Astrocyte of the hippocampus (primary cell): ENCODE data around the gene INPP4B.
"Not testable (repeated sequence)": the region's sequence is repeated elsewhere in the genome, so short reads cannot be mapped to it uniquely, and the experiment has no call there.

Experiments
- DNase-seq: peaks from one replicate; pipeline ENCODE4 v3.0.0; 2011; ENCODE audit warnings: low read depth, low spot score

The INPP4B gene

GRCh38 chr4:142687547-142688275 lies 158.4 kb downstream of the INPP4B start:
- DNase-seq: no peak

- DNase-seq: no peak
Observed at GRCh38 chr4:142686081-142686480, 160.0 kb downstream of the INPP4B start.

- peak; percentile 16 for DNase-seq
Observed at GRCh38 chr4:142683997-142684396, 162.1 kb downstream of the INPP4B start.

GRCh38 chr4:142683503-142683902 lies 162.6 kb downstream of the INPP4B start:
- DNase-seq: no peak

GRCh38 chr4:142671516-142671915 lies 174.6 kb downstream of the INPP4B start:
- DNase-seq: no peak

GRCh38 chr4:142663828-142664227 lies 182.3 kb downstream of the INPP4B start:
- DNase-seq: peak; percentile 11

- no peak for DNase-seq
Observed at GRCh38 chr4:142660728-142661127, 185.4 kb downstream of the INPP4B start.

- DNase-seq: peak; percentile 44
Observed at GRCh38 chr4:142656178-142656577, 189.9 kb downstream of the INPP4B start.

GRCh38 chr4:142648378-142648777 lies 197.7 kb downstream of the INPP4B start:
- DNase-seq: no peak

GRCh38 chr4:142645475-142646108 lies 200.5 kb downstream of the INPP4B start:
- DNase-seq: peak; percentile 3

GRCh38 chr4:142644628-142645027 lies 201.5 kb downstream of the INPP4B start:
- DNase-seq: not testable (repeated sequence)

- no peak for DNase-seq
Observed at GRCh38 chr4:142637614-142638013, 208.5 kb downstream of the INPP4B start.

GRCh38 chr4:142631836-142632235 lies 214.3 kb downstream of the INPP4B start:
- no peak for DNase-seq

GRCh38 chr4:142615324-142615665 lies 230.8 kb downstream of the INPP4B start:
- peak; percentile 43 for DNase-seq

- no peak for DNase-seq
Observed at GRCh38 chr4:142614621-142615323, 231.3 kb downstream of the INPP4B start.

- DNase-seq: no peak
Observed at GRCh38 chr4:142607976-142608375, 238.1 kb downstream of the INPP4B start.

GRCh38 chr4:142600952-142601351 lies 245.1 kb downstream of the INPP4B start:
- no peak for DNase-seq

- DNase-seq: no peak
Observed at GRCh38 chr4:142598132-142598531, 248.0 kb downstream of the INPP4B start.

- no peak for DNase-seq
Observed at GRCh38 chr4:142596595-142596994, 249.5 kb downstream of the INPP4B start.

GRCh38 chr4:142596121-142596520 lies 250.0 kb downstream of the INPP4B start:
- DNase-seq: no peak

- peak; percentile 38 for DNase-seq
Observed at GRCh38 chr4:142595222-142595871, 250.8 kb downstream of the INPP4B start.

- DNase-seq: no peak
Observed at GRCh38 chr4:142585411-142585810, 260.7 kb downstream of the INPP4B start.
